ENCODE measurements around the gene POLDIP2. TPM values are rescaled to one million over a fixed set of nuclear protein-coding genes. Genes with fewer than 3 reads are reported as not detected.

The POLDIP2 gene
- polyA plus RNA-seq, 1 of the 3 experiments (the other 2 are of a cell fraction) = 98.1 TPM

GRCh38 chr17:28399808-28400207 is 42.5 kb upstream of the POLDIP2 start:
- ChIA-PET POLR2A (interaction anchor here (0.6 to 1.4 kb wide), 3 partner anchors 17 to 97 kb away, joined by 3 to 5 read pairs (median 3); partner anchors contain the start of gene VTN), CTCF (interaction anchor here (0.8 kb wide), 1 partner anchor 17 kb away, joined by 3 read pairs; no protein-coding TSS in a partner anchor)
- WGBS (ENCODE audit: low lambda C conversion rate) = 98% methylated on average over 4 of the region's 4 CpGs
- H3F3A ChIP-seq (replicated peaks; ENCODE audit: insufficient read depth) = no peaks in the 10 kb centered on the region
- no peak for TF ChIP-seq EZH2phosphoT487 (IDR thresholded peaks at IDR 0.05; ENCODE audit: borderline replicate concordance, low read depth)
- no peak for TF ChIP-seq TAF1 (IDR thresholded peaks at IDR 0.05; ENCODE audit: borderline replicate concordance, low read depth, low read length)
- TF ChIP-seq USF2 (IDR thresholded peaks at IDR 0.05; ENCODE audit: borderline replicate concordance, low read depth, low read length) = no peak
- no peak for TF ChIP-seq NFIC (IDR thresholded peaks at IDR 0.05; ENCODE audit: borderline replicate concordance)
- TF ChIP-seq MXI1 (IDR thresholded peaks at IDR 0.05; ENCODE audit: low read depth, low read length) = no peak
- no peak for TF ChIP-seq MEF2A (IDR thresholded peaks at IDR 0.05; ENCODE audit: borderline replicate concordance, low read depth)
- no peak for TF ChIP-seq POLR2AphosphoS5 (IDR thresholded peaks at IDR 0.05; ENCODE audit: low read depth, low read length)
- TF ChIP-seq GATA2 (CRISPR knock-in tag; IDR thresholded peaks at IDR 0.05) = no peak
- no peak for TF ChIP-seq RCOR1 (IDR thresholded peaks at IDR 0.05; ENCODE audit: low read length)
- no peak for TF ChIP-seq TEAD4 (IDR thresholded peaks at IDR 0.05; ENCODE audit: borderline replicate concordance, insufficient read depth)
- no peaks in the 10 kb centered on the region for H3K9me2 ChIP-seq
- H3K79me2 ChIP-seq (ENCODE audit: insufficient read depth) = no peaks in the 10 kb centered on the region
- no peaks in the 10 kb centered on the region for H3K27me3 ChIP-seq (ENCODE audit: insufficient read depth)
- H4K20me1 ChIP-seq (ENCODE audit: insufficient read depth) = no peaks in the 10 kb centered on the region
- H3K4me1 ChIP-seq (ENCODE audit: control insufficient read depth in 1 of 2, insufficient read depth in 2 of 2, low read depth in 1 of 2, low read length in 1 of 2) = peaks cover 0 to 6% of the 10 kb centered on the region in 2 experiments; a peak in 1 of 4 replicates
- no peak overlapping the region for H2AFZ ChIP-seq (ENCODE audit: low read depth)
- H3K4me2 ChIP-seq = no peak overlapping the region
- no peak for DNase-seq
- H3K9me3 ChIP-seq = no peaks in the 10 kb centered on the region
- H3K27ac ChIP-seq (ENCODE audit: low read depth in 2 of 2, low read length in 1 of 2) = no peak overlapping the region
- H3K4me3 ChIP-seq (ENCODE audit: low read depth in 2 of 2, low read length in 1 of 2) = no peak overlapping the region
- peaks cover 6 to 64% of the 10 kb centered on the region in 2 experiments for H3K36me3 ChIP-seq (replicated peaks in 1 of 2; ENCODE audit: control insufficient read depth in 1 of 2, insufficient read depth in 2 of 2, low read length in 1 of 2)
- H3K9ac ChIP-seq = no peak overlapping the region

DNA sequence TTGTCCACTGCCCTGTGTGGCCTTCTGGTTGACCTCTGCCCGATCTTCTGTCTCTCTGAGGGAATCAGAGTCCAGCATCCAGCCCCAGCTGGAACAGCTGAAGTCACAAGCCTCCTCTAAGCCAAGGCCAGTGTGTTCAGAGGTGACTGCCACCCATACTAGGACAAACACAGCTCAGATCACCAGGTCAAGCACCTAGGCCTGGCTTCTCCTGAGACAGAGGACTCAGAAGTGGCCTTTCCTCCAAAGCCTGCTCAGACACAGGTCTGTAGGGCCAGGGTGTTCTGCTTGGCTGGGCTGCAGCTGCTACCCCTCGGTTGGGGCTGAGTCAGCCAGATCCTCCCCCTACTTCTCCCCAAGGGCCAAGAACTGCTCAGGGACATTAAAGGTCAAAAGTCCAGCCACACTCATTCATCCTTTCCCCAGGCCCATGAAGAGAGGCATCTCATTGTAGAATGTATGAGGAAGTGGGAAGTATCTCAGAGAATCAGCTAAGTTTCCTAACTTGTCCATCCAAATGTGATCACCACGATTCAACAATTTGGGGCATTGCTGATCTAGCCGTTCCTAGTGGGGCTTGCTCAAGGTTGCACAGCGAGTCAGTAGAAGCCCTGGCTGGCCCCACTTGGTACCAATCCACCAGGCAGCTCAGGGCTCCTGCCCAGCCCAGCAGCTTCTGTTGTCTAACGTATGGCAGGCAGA is 41.1 kb upstream of the POLDIP2 start:
- peaks cover 4% of the 10 kb centered on the region for H3F3A ChIP-seq (replicated peaks; ENCODE audit: insufficient read depth)
- H4K20me1 ChIP-seq (ENCODE audit: insufficient read depth) = no peaks in the 10 kb centered on the region
- no peak overlapping the region for H3K4me3 ChIP-seq (ENCODE audit: low read depth in 2 of 2, low read length in 1 of 2)
- H3K27ac ChIP-seq (ENCODE audit: low read depth in 2 of 2, low read length in 1 of 2) = no peak overlapping the region; a peak in 1 of 4 replicates
- 96% methylated on average over 5 of the region's 6 CpGs for WGBS (ENCODE audit: low lambda C conversion rate)
- H3K9me3 ChIP-seq = no peaks in the 10 kb centered on the region
- H3K9ac ChIP-seq = no peak overlapping the region
- no peak overlapping the region for H2AFZ ChIP-seq (ENCODE audit: low read depth)
- H3K4me1 ChIP-seq (ENCODE audit: control insufficient read depth in 1 of 2, insufficient read depth in 2 of 2, low read depth in 1 of 2, low read length in 1 of 2) = no peaks in the 10 kb centered on the region
- TF ChIP-seq USF1 (IDR thresholded peaks at IDR 0.05; ENCODE audit: borderline replicate concordance, low read depth) (no peak), FOSL2 (IDR thresholded peaks at IDR 0.05; ENCODE audit: borderline replicate concordance, low read depth) (no peak)
- no peak for DNase-seq
- ChIA-PET CTCF (no interaction called here), POLR2A (interaction anchor here (1.1 to 1.2 kb wide), 2 partner anchors 14 to 95 kb away, joined by 3 read pairs; no protein-coding TSS in a partner anchor)
- H3K36me3 ChIP-seq (replicated peaks in 1 of 2; ENCODE audit: control insufficient read depth in 1 of 2, insufficient read depth in 2 of 2, low read length in 1 of 2) = peaks cover 6 to 67% of the 10 kb centered on the region in 2 experiments
- no peak overlapping the region for H3K4me2 ChIP-seq
- H3K9me2 ChIP-seq = no peaks in the 10 kb centered on the region
- no peaks in the 10 kb centered on the region for H3K79me2 ChIP-seq (ENCODE audit: insufficient read depth)
- no peaks in the 10 kb centered on the region for H3K27me3 ChIP-seq (ENCODE audit: insufficient read depth)

Data from SK-N-SH (cell line).